Measurements from ENCODE around the gene NPY1R. TPM values are rescaled to one million over a fixed set of nuclear protein-coding genes. Genes with fewer than 3 reads are reported as not detected.

Gene NPY1R
- polyA plus RNA-seq, 1 donor (not counting 4 experiments of a cell fraction or from before 2014, with no cell fraction given) = 0.13 TPM

GRCh38 chr4:163367651-163368050, 35.3 kb upstream of the NPY1R start:
- no peak overlapping the region for H2AFZ ChIP-seq (ENCODE audit: control insufficient read depth, low read length)
- H4K20me1 ChIP-seq (ENCODE audit: control insufficient read depth, extremely low read depth, insufficient read depth, low read length) = no peaks in the 10 kb centered on the region
- H3K27ac ChIP-seq (ENCODE audit: control insufficient read depth, insufficient read depth, low read length) = no peak overlapping the region
- H3K36me3 ChIP-seq (ENCODE audit: control insufficient read depth in 2 of 2, extremely low read depth in 1 of 2, insufficient read depth in 2 of 2, low read length in 2 of 2) = no peaks in the 10 kb centered on the region
- H3K27me3 ChIP-seq (ENCODE audit: control insufficient read depth, extremely low read depth, insufficient read depth, low read length) = no peaks in the 10 kb centered on the region
- TF ChIP-seq, protein P1, sequence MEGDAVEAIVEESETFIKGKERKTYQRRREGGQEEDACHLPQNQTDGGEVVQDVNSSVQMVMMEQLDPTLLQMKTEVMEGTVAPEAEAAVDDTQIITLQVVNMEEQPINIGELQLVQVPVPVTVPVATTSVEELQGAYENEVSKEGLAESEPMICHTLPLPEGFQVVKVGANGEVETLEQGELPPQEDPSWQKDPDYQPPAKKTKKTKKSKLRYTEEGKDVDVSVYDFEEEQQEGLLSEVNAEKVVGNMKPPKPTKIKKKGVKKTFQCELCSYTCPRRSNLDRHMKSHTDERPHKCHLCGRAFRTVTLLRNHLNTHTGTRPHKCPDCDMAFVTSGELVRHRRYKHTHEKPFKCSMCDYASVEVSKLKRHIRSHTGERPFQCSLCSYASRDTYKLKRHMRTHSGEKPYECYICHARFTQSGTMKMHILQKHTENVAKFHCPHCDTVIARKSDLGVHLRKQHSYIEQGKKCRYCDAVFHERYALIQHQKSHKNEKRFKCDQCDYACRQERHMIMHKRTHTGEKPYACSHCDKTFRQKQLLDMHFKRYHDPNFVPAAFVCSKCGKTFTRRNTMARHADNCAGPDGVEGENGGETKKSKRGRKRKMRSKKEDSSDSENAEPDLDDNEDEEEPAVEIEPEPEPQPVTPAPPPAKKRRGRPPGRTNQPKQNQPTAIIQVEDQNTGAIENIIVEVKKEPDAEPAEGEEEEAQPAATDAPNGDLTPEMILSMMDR (optimal IDR thresholded peaks at IDR 0.05 in 1 of 3, IDR thresholded peaks at IDR 0.05 in 1 of 3, conservative IDR thresholded peaks at IDR 0.05 in 1 of 3; ENCODE audit: extremely low read depth in 1 of 3, insufficient read depth in 2 of 3, low read length in 3 of 3) = no peak
- no peak for TF ChIP-seq EZH2 (IDR thresholded peaks at IDR 0.05; ENCODE audit: low read length)
- H3K9me3 ChIP-seq (ENCODE audit: control insufficient read depth, low read depth, low read length) = no peaks in the 10 kb centered on the region
- no peak overlapping the region for H3K9ac ChIP-seq (ENCODE audit: control insufficient read depth, extremely low read depth, insufficient read depth, low read length)
- no peaks in the 10 kb centered on the region for H3K4me1 ChIP-seq (ENCODE audit: control insufficient read depth, extremely low read depth, insufficient read depth, low read length)
- H3K4me3 ChIP-seq (ENCODE audit: control insufficient read depth in 2 of 3, extremely low read depth in 1 of 3, insufficient read depth in 2 of 3, low read depth in 1 of 3, low read length in 3 of 3) = no peak overlapping the region
- DNase-seq (ENCODE audit: low read depth, low spot score) = no peak
- H3K79me2 ChIP-seq (ENCODE audit: control insufficient read depth, insufficient read depth, low read length) = no peaks in the 10 kb centered on the region
- dilution Hi-C loops (cut with MboI; ENCODE audit: extremely low pct_ligation_motif_present, low sequenced_read_pairs) = no loop called here
- no peaks in the 10 kb centered on the region for H3K9me1 ChIP-seq (ENCODE audit: control insufficient read depth, extremely low read depth, insufficient read depth, low read length)
- H3K4me2 ChIP-seq (ENCODE audit: control insufficient read depth, extremely low read depth, insufficient read depth, low read depth, low read length) = no peak overlapping the region
- FAIRE-seq = no peak

GRCh38 chr4:163356104-163356503, 23.7 kb upstream of the NPY1R start:
- Histone ChIP-seq H3K36me3 (ENCODE audit: control insufficient read depth in 2 of 2, extremely low read depth in 1 of 2, insufficient read depth in 2 of 2, low read length in 2 of 2) (no peaks in the 10 kb centered on the region), H3K27ac (ENCODE audit: control insufficient read depth, insufficient read depth, low read length) (no peak overlapping the region), H3K4me1 (ENCODE audit: control insufficient read depth, extremely low read depth, insufficient read depth, low read length) (no peaks in the 10 kb centered on the region), H3K9ac (ENCODE audit: control insufficient read depth, extremely low read depth, insufficient read depth, low read length) (no peak overlapping the region), H3K9me1 (ENCODE audit: control insufficient read depth, extremely low read depth, insufficient read depth, low read length) (no peaks in the 10 kb centered on the region), H2AFZ (ENCODE audit: control insufficient read depth, low read length) (no peak overlapping the region), H3K79me2 (ENCODE audit: control insufficient read depth, insufficient read depth, low read length) (no peaks in the 10 kb centered on the region), H4K20me1 (ENCODE audit: control insufficient read depth, extremely low read depth, insufficient read depth, low read length) (no peaks in the 10 kb centered on the region), H3K4me3 (ENCODE audit: control insufficient read depth in 2 of 3, extremely low read depth in 1 of 3, insufficient read depth in 2 of 3, low read depth in 1 of 3, low read length in 3 of 3) (no peak overlapping the region), H3K4me2 (ENCODE audit: control insufficient read depth, extremely low read depth, insufficient read depth, low read depth, low read length) (no peak overlapping the region), H3K27me3 (ENCODE audit: control insufficient read depth, extremely low read depth, insufficient read depth, low read length) (no peaks in the 10 kb centered on the region), H3K9me3 (ENCODE audit: control insufficient read depth, low read depth, low read length) (no peaks in the 10 kb centered on the region)
- dilution Hi-C loops (cut with MboI; ENCODE audit: extremely low pct_ligation_motif_present, low sequenced_read_pairs) = no loop called here
- DNase-seq (ENCODE audit: low read depth, low spot score) = no peak
- TF ChIP-seq EZH2 (IDR thresholded peaks at IDR 0.05; ENCODE audit: low read length) = no peak
- TF ChIP-seq, protein P1 (optimal IDR thresholded peaks at IDR 0.05 in 1 of 3, IDR thresholded peaks at IDR 0.05 in 1 of 3, conservative IDR thresholded peaks at IDR 0.05 in 1 of 3; ENCODE audit: extremely low read depth in 1 of 3, insufficient read depth in 2 of 3, low read length in 3 of 3) = peak in 1 of 3 experiments; percentile 11
- FAIRE-seq = no peak

Measured in keratinocyte (primary cell).